ENCODE measurements around the gene ATP8B1.

The ATP8B1 gene

GRCh38 chr18:57819671-57820460 is 16.8 kb upstream of the ATP8B1 start:
- H3K9me3 ChIP-seq (ENCODE audit: control insufficient read depth in 5 of 5, low read length in 5 of 5): no peaks in the 10 kb centered on the region
- H3K36me3 ChIP-seq (ENCODE audit: control insufficient read depth in 5 of 5, insufficient read depth in 5 of 5, low read length in 5 of 5): no peaks in the 10 kb centered on the region
- no peak overlapping the region for H3K4me3 ChIP-seq (ENCODE audit: low read depth in 1 of 5, low read length in 5 of 5)
- no peak overlapping the region for H3K9ac ChIP-seq (ENCODE audit: low read length in 5 of 5)
- H3K4me1 ChIP-seq (ENCODE audit: control insufficient read depth in 5 of 5, insufficient read depth in 5 of 5, low read length in 5 of 5): peaks cover 0 to 5% (median 0%) of the 10 kb centered on the region in 5 donors
- no peak overlapping the region for H3K27ac ChIP-seq (ENCODE audit: low read depth, low read length)
- H3K27me3 ChIP-seq (ENCODE audit: control insufficient read depth in 5 of 5, insufficient read depth in 4 of 5, low read length in 5 of 5): no peaks in the 10 kb centered on the region

- Histone ChIP-seq H3K9ac (ENCODE audit: low read length in 5 of 5) (no peak overlapping the region), H3K4me1 (ENCODE audit: control insufficient read depth in 5 of 5, insufficient read depth in 5 of 5, low read length in 5 of 5) (peaks cover 0 to 5% (median 0%) of the 10 kb centered on the region in 5 donors), H3K36me3 (ENCODE audit: control insufficient read depth in 5 of 5, insufficient read depth in 5 of 5, low read length in 5 of 5) (no peaks in the 10 kb centered on the region), H3K4me3 (ENCODE audit: low read depth in 1 of 5, low read length in 5 of 5) (no peak overlapping the region), H3K27me3 (ENCODE audit: control insufficient read depth in 5 of 5, insufficient read depth in 4 of 5, low read length in 5 of 5) (no peaks in the 10 kb centered on the region), H3K27ac (ENCODE audit: low read depth, low read length) (no peak overlapping the region), H3K9me3 (ENCODE audit: control insufficient read depth in 5 of 5, low read length in 5 of 5) (no peaks in the 10 kb centered on the region)
Observed at GRCh38 chr18:57819119-57819518, 16.0 kb upstream of the ATP8B1 start.

GRCh38 chr18:57816208-57816954 is 13.3 kb upstream of the ATP8B1 start:
- H3K36me3 ChIP-seq (ENCODE audit: control insufficient read depth in 5 of 5, insufficient read depth in 5 of 5, low read length in 5 of 5): no peaks in the 10 kb centered on the region
- H3K4me1 ChIP-seq (ENCODE audit: control insufficient read depth in 5 of 5, insufficient read depth in 5 of 5, low read length in 5 of 5): peaks cover 0 to 5% (median 0%) of the 10 kb centered on the region in 5 donors
- H3K4me3 ChIP-seq (ENCODE audit: low read depth in 1 of 5, low read length in 5 of 5): no peak overlapping the region
- no peak overlapping the region for H3K9ac ChIP-seq (ENCODE audit: low read length in 5 of 5)
- no peak overlapping the region for H3K27ac ChIP-seq (ENCODE audit: low read depth, low read length)
- H3K9me3 ChIP-seq (ENCODE audit: control insufficient read depth in 5 of 5, low read length in 5 of 5): peaks cover 0 to 8% (median 7%) of the 10 kb centered on the region in 5 donors
- H3K27me3 ChIP-seq (ENCODE audit: control insufficient read depth in 5 of 5, insufficient read depth in 4 of 5, low read length in 5 of 5): no peaks in the 10 kb centered on the region

DNA sequence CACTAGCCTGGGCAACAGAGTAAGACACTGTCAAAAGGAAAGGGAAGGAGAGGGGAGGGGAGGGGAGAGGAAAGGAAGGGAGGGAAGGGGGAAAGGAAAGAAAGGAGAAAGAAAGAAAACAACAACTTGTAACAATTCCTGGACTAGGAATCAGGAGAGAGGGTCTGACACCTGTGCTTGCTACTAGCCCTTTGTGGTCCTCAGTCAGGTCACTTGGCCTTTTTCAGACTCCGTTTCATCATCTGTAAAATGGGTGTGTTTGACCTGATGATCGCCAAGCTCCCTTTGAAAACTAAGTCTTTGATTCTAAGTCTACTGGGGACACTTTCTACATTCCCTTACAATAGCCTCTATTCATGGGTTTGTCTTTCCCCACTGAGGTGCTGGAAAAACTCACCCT is 11.4 kb upstream of the ATP8B1 start:
- Histone ChIP-seq H3K4me1 (ENCODE audit: control insufficient read depth in 5 of 5, insufficient read depth in 5 of 5, low read length in 5 of 5) (no peaks in the 10 kb centered on the region), H3K9me3 (ENCODE audit: control insufficient read depth in 5 of 5, low read length in 5 of 5) (peaks cover 0 to 8% (median 7%) of the 10 kb centered on the region in 5 donors), H3K27me3 (ENCODE audit: control insufficient read depth in 5 of 5, insufficient read depth in 4 of 5, low read length in 5 of 5) (no peaks in the 10 kb centered on the region), H3K36me3 (ENCODE audit: control insufficient read depth in 5 of 5, insufficient read depth in 5 of 5, low read length in 5 of 5) (no peaks in the 10 kb centered on the region), H3K27ac (ENCODE audit: low read depth, low read length) (no peak overlapping the region), H3K9ac (ENCODE audit: low read length in 5 of 5) (no peak overlapping the region), H3K4me3 (ENCODE audit: low read depth in 1 of 5, low read length in 5 of 5) (no peak overlapping the region)

DNA sequence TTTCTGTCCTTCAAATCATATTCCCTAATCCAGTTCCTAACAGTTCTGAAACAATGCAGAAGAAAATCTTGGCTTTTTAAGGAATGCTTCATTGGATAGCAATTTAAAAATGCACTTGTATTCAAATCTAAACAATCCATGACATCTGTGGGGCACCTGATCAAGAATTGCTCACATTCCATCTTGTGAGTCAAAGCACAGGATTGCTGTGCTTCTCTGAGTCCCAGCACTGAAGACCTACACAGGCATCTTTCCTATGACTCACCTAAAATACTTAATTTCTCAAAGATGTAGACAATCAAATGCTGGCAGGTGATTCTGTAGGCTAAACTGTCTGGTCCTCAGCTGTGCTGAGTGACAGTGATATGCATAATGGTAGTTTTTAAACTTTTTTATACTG is 10.1 kb upstream of the ATP8B1 start:
- Histone ChIP-seq H3K9me3 (ENCODE audit: control insufficient read depth in 5 of 5, low read length in 5 of 5) (peaks cover 0 to 8% (median 7%) of the 10 kb centered on the region in 5 donors), H3K9ac (ENCODE audit: low read length in 5 of 5) (no peak overlapping the region), H3K36me3 (ENCODE audit: control insufficient read depth in 5 of 5, insufficient read depth in 5 of 5, low read length in 5 of 5) (no peaks in the 10 kb centered on the region), H3K27me3 (ENCODE audit: control insufficient read depth in 5 of 5, insufficient read depth in 4 of 5, low read length in 5 of 5) (no peaks in the 10 kb centered on the region), H3K4me1 (ENCODE audit: control insufficient read depth in 5 of 5, insufficient read depth in 5 of 5, low read length in 5 of 5) (no peaks in the 10 kb centered on the region), H3K27ac (ENCODE audit: low read depth, low read length) (no peak overlapping the region), H3K4me3 (ENCODE audit: low read depth in 1 of 5, low read length in 5 of 5) (no peak overlapping the region)

- Histone ChIP-seq H3K4me3 (ENCODE audit: low read depth in 1 of 5, low read length in 5 of 5) (no peak overlapping the region), H3K4me1 (ENCODE audit: control insufficient read depth in 5 of 5, insufficient read depth in 5 of 5, low read length in 5 of 5) (peaks cover 0 to 10% (median 6%) of the 10 kb centered on the region in 5 donors), H3K9me3 (ENCODE audit: control insufficient read depth in 5 of 5, low read length in 5 of 5) (peaks cover 0 to 8% (median 7%) of the 10 kb centered on the region in 5 donors), H3K36me3 (ENCODE audit: control insufficient read depth in 5 of 5, insufficient read depth in 5 of 5, low read length in 5 of 5) (no peaks in the 10 kb centered on the region), H3K27ac (ENCODE audit: low read depth, low read length) (no peak overlapping the region), H3K9ac (ENCODE audit: low read length in 5 of 5) (no peak overlapping the region), H3K27me3 (ENCODE audit: control insufficient read depth in 5 of 5, insufficient read depth in 4 of 5, low read length in 5 of 5) (no peaks in the 10 kb centered on the region)
Observed at GRCh38 chr18:57812126-57812477, 9.0 kb upstream of the ATP8B1 start.

DNA sequence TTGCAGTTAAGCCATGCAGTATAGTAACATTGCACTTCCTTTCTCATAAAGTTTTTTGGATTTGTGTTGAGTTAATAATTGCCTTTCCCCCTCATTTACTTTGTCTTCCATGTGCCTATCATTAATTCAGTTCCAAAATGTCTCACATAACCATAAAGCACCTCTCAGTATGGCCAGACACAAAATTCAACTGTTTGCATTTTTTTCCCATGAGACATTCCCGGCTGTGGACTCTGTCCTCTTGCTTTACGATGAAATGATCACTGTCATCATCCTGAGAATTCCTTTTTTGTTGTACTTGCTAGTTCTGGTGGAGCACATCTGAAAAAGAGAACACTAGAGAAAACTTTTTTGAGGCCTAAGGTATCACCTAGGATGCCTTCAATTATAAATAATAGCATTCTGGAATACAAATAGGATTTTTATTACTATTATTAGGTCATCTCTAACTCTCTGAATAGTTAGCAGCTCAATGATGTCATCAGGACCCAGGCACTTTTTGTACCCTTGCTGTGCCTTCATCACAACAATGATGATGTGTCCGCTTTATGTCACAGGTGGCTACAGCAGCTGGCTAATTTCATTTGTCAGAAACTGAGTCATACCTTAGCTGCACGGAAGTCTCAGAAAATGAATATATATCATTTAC is 8.5 kb upstream of the ATP8B1 start:
- no peaks in the 10 kb centered on the region for H3K27me3 ChIP-seq (ENCODE audit: control insufficient read depth in 5 of 5, insufficient read depth in 4 of 5, low read length in 5 of 5)
- peaks cover 0 to 15% (median 8%) of the 10 kb centered on the region in 5 donors for H3K4me1 ChIP-seq (ENCODE audit: control insufficient read depth in 5 of 5, insufficient read depth in 5 of 5, low read length in 5 of 5)
- H3K36me3 ChIP-seq (ENCODE audit: control insufficient read depth in 5 of 5, insufficient read depth in 5 of 5, low read length in 5 of 5): no peaks in the 10 kb centered on the region
- H3K27ac ChIP-seq (ENCODE audit: low read depth, low read length): no peak overlapping the region
- peaks cover 0 to 8% (median 7%) of the 10 kb centered on the region in 5 donors for H3K9me3 ChIP-seq (ENCODE audit: control insufficient read depth in 5 of 5, low read length in 5 of 5)
- no peak overlapping the region for H3K9ac ChIP-seq (ENCODE audit: low read length in 5 of 5)
- H3K4me3 ChIP-seq (ENCODE audit: low read depth in 1 of 5, low read length in 5 of 5): no peak overlapping the region

DNA sequence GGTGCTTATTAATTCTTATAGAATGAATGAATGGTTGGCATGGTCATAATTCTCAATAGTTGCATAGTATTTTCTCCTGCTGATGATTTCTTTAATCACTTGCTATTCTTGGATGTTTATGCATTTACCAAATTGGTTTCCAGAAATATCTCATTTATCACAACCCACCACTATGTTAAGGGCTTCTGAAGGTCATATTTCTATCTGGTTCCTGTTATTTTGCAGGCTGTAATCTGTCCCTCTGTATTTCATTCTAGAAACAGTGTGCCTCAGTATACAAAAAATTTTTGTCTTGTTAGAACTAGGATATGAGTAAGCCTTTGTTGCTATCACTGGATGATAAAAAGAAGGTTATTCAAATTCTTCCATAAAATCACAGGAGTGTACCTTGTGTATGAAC is 6.1 kb upstream of the ATP8B1 start:
- no peak overlapping the region for H3K4me3 ChIP-seq (ENCODE audit: low read depth in 1 of 5, low read length in 5 of 5)
- H3K27ac ChIP-seq (ENCODE audit: low read depth, low read length): no peak overlapping the region
- H3K27me3 ChIP-seq (ENCODE audit: control insufficient read depth in 5 of 5, insufficient read depth in 4 of 5, low read length in 5 of 5): no peaks in the 10 kb centered on the region
- H3K4me1 ChIP-seq (ENCODE audit: control insufficient read depth in 5 of 5, insufficient read depth in 5 of 5, low read length in 5 of 5): peaks cover 0 to 16% (median 8%) of the 10 kb centered on the region in 5 donors
- no peak overlapping the region for H3K9ac ChIP-seq (ENCODE audit: low read length in 5 of 5)
- H3K36me3 ChIP-seq (ENCODE audit: control insufficient read depth in 5 of 5, insufficient read depth in 5 of 5, low read length in 5 of 5): no peaks in the 10 kb centered on the region
- H3K9me3 ChIP-seq (ENCODE audit: control insufficient read depth in 5 of 5, low read length in 5 of 5): peaks cover 0 to 8% (median 7%) of the 10 kb centered on the region in 5 donors

DNA sequence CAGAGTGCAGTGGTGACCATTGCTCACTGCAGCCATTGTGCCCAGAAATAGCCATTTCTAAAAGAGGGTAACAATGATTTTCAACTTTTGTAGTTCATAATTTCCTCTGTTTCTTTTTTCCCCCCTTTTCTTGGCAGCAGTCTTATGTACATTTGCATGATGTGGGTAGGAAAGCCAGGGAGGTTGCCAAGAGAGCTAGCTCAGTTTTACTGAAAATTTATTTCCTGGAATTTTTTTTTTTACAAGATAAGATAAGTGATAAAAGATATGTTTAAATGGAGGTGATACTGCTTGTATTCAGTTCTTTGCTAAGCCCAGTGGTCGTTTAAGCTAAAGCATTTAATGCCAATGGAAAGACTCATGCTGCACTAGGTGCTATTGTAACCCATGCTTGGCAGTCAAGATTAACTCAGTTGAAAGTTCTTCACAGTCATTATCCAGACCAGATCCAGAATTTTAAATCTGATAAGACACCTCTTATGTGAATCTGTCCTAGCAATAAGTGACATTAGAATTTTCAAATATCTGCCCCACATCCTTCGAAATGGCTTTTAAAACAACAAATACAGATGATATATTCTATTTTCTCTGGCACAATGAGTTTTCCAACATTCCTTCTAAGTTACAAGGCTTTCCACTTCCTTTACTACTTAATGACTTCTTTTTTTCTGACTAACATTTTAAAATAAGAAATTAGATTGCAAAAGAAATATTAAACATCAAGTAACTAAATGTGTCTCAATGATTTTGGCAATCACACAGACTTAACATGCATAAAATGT is 4.4 kb upstream of the ATP8B1 start:
- Histone ChIP-seq H3K9ac (ENCODE audit: low read length in 5 of 5) (peak overlapping the region in 1 of 5 donors; percentile 32), H3K27ac (ENCODE audit: low read depth, low read length) (peak overlapping the region; percentile 19)

More for the DNA sequence above, 4.4 kb upstream of the ATP8B1 start:
- Histone ChIP-seq H3K4me3 (ENCODE audit: low read depth in 1 of 5, low read length in 5 of 5) (no peak overlapping the region), H3K36me3 (ENCODE audit: control insufficient read depth in 5 of 5, insufficient read depth in 5 of 5, low read length in 5 of 5) (no peaks in the 10 kb centered on the region), H3K4me1 (ENCODE audit: control insufficient read depth in 5 of 5, insufficient read depth in 5 of 5, low read length in 5 of 5) (peaks cover 0 to 28% (median 18%) of the 10 kb centered on the region in 5 donors), H3K9me3 (ENCODE audit: control insufficient read depth in 5 of 5, low read length in 5 of 5) (peaks cover 0 to 7% (median 6%) of the 10 kb centered on the region in 5 donors), H3K27me3 (ENCODE audit: control insufficient read depth in 5 of 5, insufficient read depth in 4 of 5, low read length in 5 of 5) (no peaks in the 10 kb centered on the region)

All from subcutaneous abdominal adipose tissue (tissue), 5 donors.